Endodermal cell (in vitro differentiated cells): ENCODE measurements around the gene CRABP2. TPM values are rescaled to one million over a fixed set of nuclear protein-coding genes. Genes with fewer than 3 reads are reported as not detected.

ENCODE experiments used
- DNase-seq: peaks from one replicate; pipeline ENCODE4 v3.0.0-alpha.2; 2017
- H3K27ac ChIP-seq: 2 replicates; pipeline ENCODE4 v1.5.1; 2013; ENCODE audit warnings: mild to moderate bottlenecking, low read depth, low read length, moderate library complexity
- H3K27me3 ChIP-seq: 2 replicates; pipeline ENCODE4 v1.6.1; 2013; ENCODE audit warnings: mild to moderate bottlenecking, low read length, moderate library complexity; ENCODE audit not compliant: insufficient read depth, control insufficient read depth, poor library complexity, severe bottlenecking
- H3K36me3 ChIP-seq: 2 replicates; pipeline ENCODE4 v1.7.0; 2013; ENCODE audit warnings: mild to moderate bottlenecking, low read length, moderate library complexity; ENCODE audit not compliant: control insufficient read depth, insufficient read depth
- H3K4me1 ChIP-seq: one replicate; pipeline ENCODE4 v1.7.0; 2013; ENCODE audit warnings: low read length; ENCODE audit not compliant: control insufficient read depth, insufficient read depth
- H3K4me3 ChIP-seq: 2 replicates; pipeline ENCODE4 v1.5.1; 2013; ENCODE audit warnings: mild to moderate bottlenecking, low read length, moderate library complexity
- H3K9ac ChIP-seq: 2 replicates; pipeline ENCODE4 v1.6.1; 2013; ENCODE audit warnings: mild to moderate bottlenecking, low read length, moderate library complexity; ENCODE audit not compliant: poor library complexity, severe bottlenecking; ENCODE audit errors: extremely low read depth
- H3K9me3 ChIP-seq: 2 replicates; pipeline ENCODE4 v1.6.1; 2013; ENCODE audit warnings: mild to moderate bottlenecking, low read length, moderate library complexity; ENCODE audit not compliant: control insufficient read depth
- H3K27ac Mint-ChIP-seq: 2 replicates; pipeline ENCODE4 v1.8.0; 2020; ENCODE audit warnings: mixed read lengths
- H3K27me3 Mint-ChIP-seq: 2 replicates; pipeline ENCODE4 v1.8.0; 2021; ENCODE audit warnings: mild to moderate bottlenecking, mixed read lengths; ENCODE audit not compliant: insufficient read depth
- H3K36me3 Mint-ChIP-seq: 2 replicates; pipeline ENCODE4 v1.8.0; 2020; ENCODE audit warnings: low read depth, mixed read lengths
- H3K4me1 Mint-ChIP-seq: 2 replicates; pipeline ENCODE4 v1.8.0; 2020; ENCODE audit warnings: mixed read lengths
- H3K4me3 Mint-ChIP-seq: 2 replicates; pipeline ENCODE4 v1.8.0; 2020; ENCODE audit warnings: mild to moderate bottlenecking, moderate library complexity, mixed read lengths
- H3K9me3 Mint-ChIP-seq: 2 replicates; pipeline ENCODE4 v1.8.0; 2020; ENCODE audit warnings: mild to moderate bottlenecking, mixed read lengths
- CTCF ChIP-seq: fragments of 200-600 bp; sonication (generic); conservative IDR thresholded peaks from 2 replicates; pipeline ENCODE4 v1.5.0; 2021; ENCODE audit warnings: antibody characterized with exemption, mild to moderate bottlenecking
- WGBS, 2 experiments: methylation state at CpG; one replicate each; pipeline versions ENCODE4 v1.1.5 to v1.1.7; 2013; ENCODE audit warnings: missing lambda C conversion rate in 2 of 2, mixed read lengths in 1 of 2; ENCODE audit not compliant: insufficient coverage in 1 of 2, insufficient read length in 1 of 2; 5-methylcytosine and 5-hydroxymethylcytosine counted together
- total RNA-seq, 2 donors: library from RNA; stranded (reverse); fragmentation: NEBNext Ultra II Directional in 1 of 2; extraction: Animal tissue kit (Norgen Biotek cat#: 25700) in 1 of 2; gene quantifications; 2 replicates in 1 of 2; 3 replicates in 1 of 2; pipeline ENCODE4 v1.2.1, GENCODE V29; 2021

The CRABP2 gene
- total RNA-seq, 2 donors from 2014 or later, result 243 to 780 TPM

- no peaks in the 10 kb centered on the region for H3K9me3 ChIP-seq
- 48 to 52% methylated on average over 10 to 18 of the region's 18 CpGs for WGBS, 2 experiments
- no peaks in the 10 kb centered on the region for H3K27me3 ChIP-seq
- peak overlapping the region; percentile 78 for H3K9ac ChIP-seq
- H3K36me3 Mint-ChIP-seq, result peaks cover 29% of the 10 kb centered on the region
- H3K9me3 Mint-ChIP-seq, result no peaks in the 10 kb centered on the region
- peaks cover 39% of the 10 kb centered on the region for H3K4me1 Mint-ChIP-seq
- TF ChIP-seq CTCF, result no peak
- peak overlapping the region; percentile 74 for H3K27ac Mint-ChIP-seq
- H3K4me1 ChIP-seq, result peaks cover 11% of the 10 kb centered on the region
- H3K36me3 ChIP-seq, result peaks cover 19% of the 10 kb centered on the region
- H3K4me3 Mint-ChIP-seq, result peak overlapping the region; percentile 70
- H3K27me3 Mint-ChIP-seq, result peaks cover 19% of the 10 kb centered on the region
- peak overlapping the region; percentile 81 for H3K4me3 ChIP-seq
- DNase-seq, result peak; percentile 85
- H3K27ac ChIP-seq, result peak overlapping the region; percentile 100
Measured at GRCh38 chr1:156675210-156676113, 29.9 kb downstream of the CRABP2 start.

DNA sequence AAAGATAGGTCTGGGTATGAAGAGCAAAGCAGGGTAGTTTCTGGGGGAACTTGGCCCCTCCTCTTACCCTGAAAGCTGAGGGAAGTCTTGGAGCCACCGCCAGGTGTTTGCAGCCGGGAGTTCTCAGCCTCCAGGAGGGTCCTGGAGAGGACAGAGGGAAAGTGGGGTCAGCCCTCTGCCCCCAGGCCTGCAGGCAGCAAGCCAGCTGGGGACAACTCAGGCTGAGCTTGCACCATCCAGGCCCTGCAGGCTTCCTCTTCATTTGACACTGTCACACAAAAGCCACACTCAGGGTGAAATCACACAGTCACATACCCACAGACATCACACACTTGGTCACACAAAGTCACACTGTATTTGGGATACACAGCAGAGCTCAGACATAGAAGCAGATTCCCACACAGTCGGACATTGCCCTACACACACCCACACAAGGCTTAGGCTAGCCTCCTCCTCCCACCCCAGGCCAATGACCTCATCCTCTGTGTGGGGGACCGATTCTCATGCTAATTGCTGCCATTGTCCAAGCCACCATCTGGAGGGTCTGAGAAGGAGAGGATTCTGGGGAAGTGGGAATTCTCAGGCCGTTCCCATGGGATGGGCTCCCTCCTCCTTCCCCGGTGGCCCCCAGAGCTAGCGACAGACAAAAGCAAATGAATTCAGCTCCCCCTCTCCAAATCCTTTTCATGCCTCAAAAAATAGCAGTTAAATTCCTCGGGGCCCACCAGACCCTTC lies 31.8 kb downstream of the CRABP2 start:
- peak overlapping the region; percentile 39 for H3K9ac ChIP-seq
- peaks cover 11% of the 10 kb centered on the region for H3K4me1 ChIP-seq
- H3K27me3 Mint-ChIP-seq, result peaks cover 5% of the 10 kb centered on the region
- no peaks in the 10 kb centered on the region for H3K9me3 Mint-ChIP-seq
- peak overlapping the region; percentile 64 for H3K4me3 ChIP-seq
- peak overlapping the region; percentile 100 for H3K27ac ChIP-seq
- WGBS, 2 experiments, result 17 to 44% methylated on average over 3 to 8 of the region's 8 CpGs
- H3K36me3 Mint-ChIP-seq, result peaks cover 29% of the 10 kb centered on the region
- H3K4me1 Mint-ChIP-seq, result peaks cover 49% of the 10 kb centered on the region
- peak overlapping the region; percentile 70 for H3K4me3 Mint-ChIP-seq
- H3K36me3 ChIP-seq, result peaks cover 19% of the 10 kb centered on the region
- DNase-seq, result peak; percentile 97
- peak overlapping the region; percentile 97 for H3K27ac Mint-ChIP-seq
- no peaks in the 10 kb centered on the region for H3K9me3 ChIP-seq
- no peak for TF ChIP-seq CTCF
- H3K27me3 ChIP-seq, result no peaks in the 10 kb centered on the region

GRCh38 chr1:156671804-156672203 lies 33.6 kb downstream of the CRABP2 start:
- H3K4me3 ChIP-seq, result no peak overlapping the region
- no peaks in the 10 kb centered on the region for H3K9me3 Mint-ChIP-seq
- no peak overlapping the region for H3K4me3 Mint-ChIP-seq
- no peak overlapping the region for H3K9ac ChIP-seq
- H3K27me3 Mint-ChIP-seq, result no peaks in the 10 kb centered on the region
- H3K4me1 Mint-ChIP-seq, result peaks cover 50% of the 10 kb centered on the region
- H3K9me3 ChIP-seq, result no peaks in the 10 kb centered on the region
- TF ChIP-seq CTCF, result no peak
- H3K36me3 Mint-ChIP-seq, result peaks cover 29% of the 10 kb centered on the region
- no peak overlapping the region for H3K27ac ChIP-seq
- peaks cover 19% of the 10 kb centered on the region for H3K36me3 ChIP-seq
- no peak for DNase-seq
- H3K27ac Mint-ChIP-seq, result no peak overlapping the region
- no peaks in the 10 kb centered on the region for H3K27me3 ChIP-seq
- peaks cover 21% of the 10 kb centered on the region for H3K4me1 ChIP-seq
- WGBS, 2 experiments, result 94 to 97% methylated on average over 2 of the region's 2 CpGs
